Stimulated activated CD8-positive, alpha-beta memory T cell treated with anti-CD3 and anti-CD28 coated beads, Interleukin-15, amount 100 ng/mL, for 1 hour (primary cell): ENCODE results near the gene DDAH1.
"Not testable (repeated sequence)": the region's sequence is repeated elsewhere in the genome, so short reads cannot be mapped to it uniquely, and the experiment has no call there.

Experiments
- DNase-seq: peaks from one replicate; pipeline ENCODE4 v3.0.0-alpha.2; 2020; ENCODE audit warnings: low read depth

DDAH1 gene

GRCh38 chr1:85470130-85470529 is 5.2 kb upstream of the DDAH1 start:
- DNase-seq: not testable (repeated sequence)

GRCh38 chr1:85467929-85468540 is 3.1 kb upstream of the DDAH1 start:
- DNase-seq: no peak

- DNase-seq: no peak
Measured at GRCh38 chr1:85467036-85467435, 2.1 kb upstream of the DDAH1 start.

- DNase-seq: no peak
Measured at GRCh38 chr1:85465786-85466134, 801 bp upstream of the DDAH1 start.

GRCh38 chr1:85464497-85465098 is 361 bp downstream of the DDAH1 start:
- no peak for DNase-seq

- DNase-seq: no peak
Measured at GRCh38 chr1:85463731-85464496, 1.0 kb downstream of the DDAH1 start.

- no peak for DNase-seq
Measured at GRCh38 chr1:85462931-85463649, 1.9 kb downstream of the DDAH1 start.

- DNase-seq: no peak
Measured at GRCh38 chr1:85461216-85461918, 3.6 kb downstream of the DDAH1 start.

- no peak for DNase-seq
Measured at GRCh38 chr1:85460555-85461088, 4.3 kb downstream of the DDAH1 start.

- DNase-seq: no peak
Measured at GRCh38 chr1:85459290-85459689, 5.7 kb downstream of the DDAH1 start.

- no peak for DNase-seq
Measured at GRCh38 chr1:85454214-85454613, 10.7 kb downstream of the DDAH1 start.

GRCh38 chr1:85453640-85454194 is 11.2 kb downstream of the DDAH1 start:
- DNase-seq: no peak

- DNase-seq: no peak
Measured at GRCh38 chr1:85452948-85453347, 12.0 kb downstream of the DDAH1 start.

GRCh38 chr1:85451236-85451830 is 13.6 kb downstream of the DDAH1 start:
- DNase-seq: no peak

- no peak for DNase-seq
Measured at GRCh38 chr1:85450832-85451231, 14.1 kb downstream of the DDAH1 start.

GRCh38 chr1:85449356-85449755 is 15.6 kb downstream of the DDAH1 start:
- DNase-seq: no peak

- no peak for DNase-seq
Measured at GRCh38 chr1:85448358-85448757, 16.6 kb downstream of the DDAH1 start.

- no peak for DNase-seq
Measured at GRCh38 chr1:85447006-85447943, 17.7 kb downstream of the DDAH1 start.

- DNase-seq: no peak
Measured at GRCh38 chr1:85445906-85446305, 19.1 kb downstream of the DDAH1 start.

GRCh38 chr1:85444381-85444780 is 20.6 kb downstream of the DDAH1 start:
- DNase-seq: no peak
